ENCODE results near the gene FHOD3. TPM values are rescaled to one million over a fixed set of nuclear protein-coding genes. Genes with fewer than 3 reads are reported as not detected.

The FHOD3 gene
- total and polyA plus RNA-seq, 9 of the 15 experiments (the other 6 are each of a cell fraction or from before 2014, with no cell fraction given): 0.11 TPM; not detected in 8

DNA sequence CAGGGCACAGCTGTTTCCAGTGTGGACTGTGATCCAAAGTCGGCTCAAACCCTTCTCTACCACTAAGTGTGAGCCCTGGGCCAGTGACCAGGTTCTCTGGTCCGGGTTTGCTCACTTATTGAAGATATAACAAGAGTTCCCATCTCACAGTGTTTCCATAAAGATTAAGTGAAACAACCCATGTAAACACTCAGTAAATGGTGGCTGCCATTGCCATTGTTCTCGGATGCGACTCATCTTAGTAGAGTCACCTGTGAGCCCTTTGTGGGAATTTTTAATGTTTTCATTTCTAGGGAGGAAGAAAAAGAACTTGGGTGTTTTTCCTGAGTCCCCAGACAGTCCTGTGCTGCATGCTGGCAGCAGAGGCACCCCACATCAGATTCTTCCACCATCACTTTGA lies 477.9 kb downstream of the FHOD3 start:
- POLR2A ChIA-PET: no interaction called here
- no peak overlapping the region for H3K9ac ChIP-seq (ENCODE audit: insufficient read depth in 1 of 2, low read depth in 2 of 2, low read length in 2 of 2)
- H4K20me1 ChIP-seq (replicated peaks; ENCODE audit: control insufficient read depth, insufficient read depth, low read length): no peaks in the 10 kb centered on the region
- TF ChIP-seq THRB (CRISPR knock-in tag; conservative IDR thresholded peaks at IDR 0.05): no peak
- no peak for TF ChIP-seq ZBED1 (IDR thresholded peaks at IDR 0.05)
- TF ChIP-seq POLR2AphosphoS2 (IDR thresholded peaks at IDR 0.05; ENCODE audit: low read length): no peak
- H3K27ac ChIP-seq (ENCODE audit: extremely low read depth, low read depth, low read length): no peak overlapping the region
- intact Hi-C loops (cut with micrococcal nuclease): no loop called here
- H3K4me1 ChIP-seq (replicated peaks in 1 of 2; ENCODE audit: control insufficient read depth in 2 of 2, insufficient read depth in 2 of 2, low read length in 2 of 2): no peaks in the 10 kb centered on the region
- FAIRE-seq (no peak), DNase-seq (ENCODE audit: extremely low read depth in 1 of 4, low spot score in 3 of 4) (no peak), ATAC-seq (no peak)
- CTCF ChIA-PET (ENCODE audit: low intra/inter-chr PET ratio): no interaction called here
- peaks cover 29 to 33% of the 10 kb centered on the region in 2 experiments; a peak in 4 of 5 replicates for H3K27me3 ChIP-seq (ENCODE audit: control insufficient read depth in 2 of 2, insufficient read depth in 2 of 2, low read length in 2 of 2)
- in situ Hi-C loops (cut with MboI): no loop called here
- H3K4me2 ChIP-seq (ENCODE audit: insufficient read depth, low read length): no peak overlapping the region
- H2AFZ ChIP-seq (ENCODE audit: low read depth, low read length): no peak overlapping the region
- no TSS peak for BruUV-seq (replicated peaks)
- no peaks in the 10 kb centered on the region for H3K9me1 ChIP-seq (ENCODE audit: control insufficient read depth, insufficient read depth, low read length)
- H3K4me3 ChIP-seq: no peak overlapping the region
- H3K36me3 ChIP-seq (ENCODE audit: control insufficient read depth, insufficient read depth, low read length): peaks cover 4% of the 10 kb centered on the region; the same call in 1 of the 3 replicates
- no peaks in the 10 kb centered on the region for H3K79me2 ChIP-seq (ENCODE audit: control insufficient read depth, insufficient read depth, low read length)
- no peaks in the 10 kb centered on the region for H3K9me3 ChIP-seq (replicated peaks; ENCODE audit: control insufficient read depth, insufficient read depth, low read depth, low read length)
- 21% methylated on average over 4 of the region's 4 CpGs for WGBS (ENCODE audit: insufficient coverage, low coverage, missing lambda C conversion rate)

DNA sequence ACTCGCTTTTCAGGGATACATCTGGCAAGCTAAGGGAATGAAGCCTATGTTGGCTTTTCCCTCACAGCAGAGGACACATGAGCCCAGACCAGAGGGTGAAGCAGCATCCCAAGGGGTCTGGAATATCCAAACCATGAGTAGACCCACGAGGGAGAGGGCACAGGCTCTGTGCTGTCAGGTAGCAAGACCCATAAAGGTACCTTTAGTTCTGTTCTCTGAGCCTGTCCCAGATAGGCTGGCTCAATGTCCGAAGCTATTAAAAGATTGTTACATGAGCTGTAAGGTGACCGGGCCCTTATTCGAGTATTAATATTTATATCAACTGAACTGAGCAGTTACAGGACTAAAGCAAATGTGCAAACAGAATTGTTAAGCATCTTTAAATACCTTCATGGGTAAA lies 479.1 kb downstream of the FHOD3 start:
- 34% methylated on average over 5 of the region's 5 CpGs for WGBS (ENCODE audit: insufficient coverage, low coverage, missing lambda C conversion rate)
- H3K79me2 ChIP-seq (ENCODE audit: control insufficient read depth, insufficient read depth, low read length): no peaks in the 10 kb centered on the region
- H3K27ac ChIP-seq (ENCODE audit: extremely low read depth, low read depth, low read length): no peak overlapping the region
- no peaks in the 10 kb centered on the region for H3K9me3 ChIP-seq (replicated peaks; ENCODE audit: control insufficient read depth, insufficient read depth, low read depth, low read length)
- no peak overlapping the region for H3K9ac ChIP-seq (ENCODE audit: insufficient read depth in 1 of 2, low read depth in 2 of 2, low read length in 2 of 2)
- ATAC-seq: no peak
- FAIRE-seq: no peak
- H3K27me3 ChIP-seq (ENCODE audit: control insufficient read depth in 2 of 2, insufficient read depth in 2 of 2, low read length in 2 of 2): peaks cover 29 to 33% of the 10 kb centered on the region in 2 experiments; a peak in 4 of 5 replicates
- in situ Hi-C loops (cut with MboI) (no loop called here), intact Hi-C loops (cut with micrococcal nuclease) (no loop called here)
- H3K4me2 ChIP-seq (ENCODE audit: insufficient read depth, low read length): no peak overlapping the region
- BruUV-seq (replicated peaks): no TSS peak
- peaks cover 11% of the 10 kb centered on the region; the same call in 1 of the 3 replicates for H3K36me3 ChIP-seq (ENCODE audit: control insufficient read depth, insufficient read depth, low read length)
- ChIA-PET POLR2A (no interaction called here), CTCF (ENCODE audit: low intra/inter-chr PET ratio) (no interaction called here)
- H3K4me3 ChIP-seq: no peak overlapping the region
- H3K9me1 ChIP-seq (ENCODE audit: control insufficient read depth, insufficient read depth, low read length): no peaks in the 10 kb centered on the region
- H4K20me1 ChIP-seq (replicated peaks; ENCODE audit: control insufficient read depth, insufficient read depth, low read length): no peaks in the 10 kb centered on the region
- no peak overlapping the region for H2AFZ ChIP-seq (ENCODE audit: low read depth, low read length)
- DNase-seq (ENCODE audit: extremely low read depth in 1 of 4, low spot score in 3 of 4): no peak
- H3K4me1 ChIP-seq (replicated peaks in 1 of 2; ENCODE audit: control insufficient read depth in 2 of 2, insufficient read depth in 2 of 2, low read length in 2 of 2): no peaks in the 10 kb centered on the region
- TF ChIP-seq MCM3 (IDR thresholded peaks at IDR 0.05) (no peak), ZNF316 (IDR thresholded peaks at IDR 0.05) (no peak), TCF7 (IDR thresholded peaks at IDR 0.05; ENCODE audit: borderline replicate concordance) (no peak), ZNF239 (CRISPR knock-in tag; IDR thresholded peaks at IDR 0.05) (no peak), ZNF140 (CRISPR knock-in tag; IDR thresholded peaks at IDR 0.05) (no peak)
- TF ChIP-seq, protein P1, sequence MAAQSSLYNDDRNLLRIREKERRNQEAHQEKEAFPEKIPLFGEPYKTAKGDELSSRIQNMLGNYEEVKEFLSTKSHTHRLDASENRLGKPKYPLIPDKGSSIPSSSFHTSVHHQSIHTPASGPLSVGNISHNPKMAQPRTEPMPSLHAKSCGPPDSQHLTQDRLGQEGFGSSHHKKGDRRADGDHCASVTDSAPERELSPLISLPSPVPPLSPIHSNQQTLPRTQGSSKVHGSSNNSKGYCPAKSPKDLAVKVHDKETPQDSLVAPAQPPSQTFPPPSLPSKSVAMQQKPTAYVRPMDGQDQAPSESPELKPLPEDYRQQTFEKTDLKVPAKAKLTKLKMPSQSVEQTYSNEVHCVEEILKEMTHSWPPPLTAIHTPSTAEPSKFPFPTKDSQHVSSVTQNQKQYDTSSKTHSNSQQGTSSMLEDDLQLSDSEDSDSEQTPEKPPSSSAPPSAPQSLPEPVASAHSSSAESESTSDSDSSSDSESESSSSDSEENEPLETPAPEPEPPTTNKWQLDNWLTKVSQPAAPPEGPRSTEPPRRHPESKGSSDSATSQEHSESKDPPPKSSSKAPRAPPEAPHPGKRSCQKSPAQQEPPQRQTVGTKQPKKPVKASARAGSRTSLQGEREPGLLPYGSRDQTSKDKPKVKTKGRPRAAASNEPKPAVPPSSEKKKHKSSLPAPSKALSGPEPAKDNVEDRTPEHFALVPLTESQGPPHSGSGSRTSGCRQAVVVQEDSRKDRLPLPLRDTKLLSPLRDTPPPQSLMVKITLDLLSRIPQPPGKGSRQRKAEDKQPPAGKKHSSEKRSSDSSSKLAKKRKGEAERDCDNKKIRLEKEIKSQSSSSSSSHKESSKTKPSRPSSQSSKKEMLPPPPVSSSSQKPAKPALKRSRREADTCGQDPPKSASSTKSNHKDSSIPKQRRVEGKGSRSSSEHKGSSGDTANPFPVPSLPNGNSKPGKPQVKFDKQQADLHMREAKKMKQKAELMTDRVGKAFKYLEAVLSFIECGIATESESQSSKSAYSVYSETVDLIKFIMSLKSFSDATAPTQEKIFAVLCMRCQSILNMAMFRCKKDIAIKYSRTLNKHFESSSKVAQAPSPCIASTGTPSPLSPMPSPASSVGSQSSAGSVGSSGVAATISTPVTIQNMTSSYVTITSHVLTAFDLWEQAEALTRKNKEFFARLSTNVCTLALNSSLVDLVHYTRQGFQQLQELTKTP (IDR thresholded peaks at IDR 0.05; ENCODE audit: low read depth in 1 of 2, partially characterized antibody in 2 of 2): no peak
- TF ChIP-seq, protein P2, sequence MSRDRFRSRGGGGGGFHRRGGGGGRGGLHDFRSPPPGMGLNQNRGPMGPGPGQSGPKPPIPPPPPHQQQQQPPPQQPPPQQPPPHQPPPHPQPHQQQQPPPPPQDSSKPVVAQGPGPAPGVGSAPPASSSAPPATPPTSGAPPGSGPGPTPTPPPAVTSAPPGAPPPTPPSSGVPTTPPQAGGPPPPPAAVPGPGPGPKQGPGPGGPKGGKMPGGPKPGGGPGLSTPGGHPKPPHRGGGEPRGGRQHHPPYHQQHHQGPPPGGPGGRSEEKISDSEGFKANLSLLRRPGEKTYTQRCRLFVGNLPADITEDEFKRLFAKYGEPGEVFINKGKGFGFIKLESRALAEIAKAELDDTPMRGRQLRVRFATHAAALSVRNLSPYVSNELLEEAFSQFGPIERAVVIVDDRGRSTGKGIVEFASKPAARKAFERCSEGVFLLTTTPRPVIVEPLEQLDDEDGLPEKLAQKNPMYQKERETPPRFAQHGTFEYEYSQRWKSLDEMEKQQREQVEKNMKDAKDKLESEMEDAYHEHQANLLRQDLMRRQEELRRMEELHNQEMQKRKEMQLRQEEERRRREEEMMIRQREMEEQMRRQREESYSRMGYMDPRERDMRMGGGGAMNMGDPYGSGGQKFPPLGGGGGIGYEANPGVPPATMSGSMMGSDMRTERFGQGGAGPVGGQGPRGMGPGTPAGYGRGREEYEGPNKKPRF (IDR thresholded peaks at IDR 0.05; ENCODE audit: low read depth, low read length): no peak

Data from K562 (cell line).